H9 (cell line): Measurements from ENCODE around the gene TLE6. TPM values are rescaled to one million over a fixed set of nuclear protein-coding genes. Genes with fewer than 3 reads are reported as not detected.
A peak's percentile ranks its signal among the peaks of the same experiment; 100 is the strongest.

Source experiments
- DNase-seq: peaks from one replicate; pipeline ENCODE4 v3.0.0-alpha.2; 2017
- H2AFZ ChIP-seq: one replicate; pipeline ENCODE4 v1.6.1; 2013; ENCODE audit warnings: mild to moderate bottlenecking, low read length, control low read depth, moderate library complexity
- H2AK5ac ChIP-seq: 2 replicates; pipeline ENCODE4 v1.6.1; 2013; ENCODE audit warnings: low read length, control low read depth, mixed read lengths; ENCODE audit not compliant: insufficient read length
- H2BK120ac ChIP-seq: one replicate; pipeline ENCODE4 v1.6.1; 2013; ENCODE audit warnings: low read depth, mild to moderate bottlenecking, low read length, control low read depth, inconsistent platforms; ENCODE audit not compliant: poor library complexity, severe bottlenecking
- H2BK12ac ChIP-seq: 2 replicates; pipeline ENCODE4 v1.6.1; 2013; ENCODE audit warnings: low read length, control low read depth, mixed read lengths, low read depth; ENCODE audit not compliant: insufficient read length
- H2BK15ac ChIP-seq: 2 replicates; pipeline ENCODE4 v1.6.1; 2013; ENCODE audit warnings: low read depth, low read length, control low read depth
- H2BK20ac ChIP-seq: one replicate; pipeline ENCODE4 v1.6.1; 2013; ENCODE audit warnings: low read depth, mild to moderate bottlenecking, low read length, control low read depth, inconsistent platforms; ENCODE audit not compliant: poor library complexity, severe bottlenecking
- H2BK5ac ChIP-seq: 2 replicates; pipeline ENCODE4 v1.6.1; 2013; ENCODE audit warnings: low read length, control low read depth, mixed read lengths; ENCODE audit not compliant: insufficient read length
- H3K14ac ChIP-seq: 2 replicates; pipeline ENCODE4 v1.6.1; 2013; ENCODE audit warnings: low read length, control low read depth; ENCODE audit not compliant: insufficient read depth
- H3K18ac ChIP-seq: 2 replicates; pipeline ENCODE4 v1.6.1; 2013; ENCODE audit warnings: low read depth, mild to moderate bottlenecking, mixed read lengths, low read length, control low read depth; ENCODE audit not compliant: insufficient read length
- H3K23ac ChIP-seq: 2 replicates; pipeline ENCODE4 v1.6.1; 2013; ENCODE audit warnings: low read length, control low read depth, mixed read lengths, low read depth; ENCODE audit not compliant: insufficient read length
- H3K23me2 ChIP-seq: 2 replicates; pipeline ENCODE4 v1.6.1; 2013; ENCODE audit warnings: low read depth, mild to moderate bottlenecking, mixed read lengths, low read length, control low read depth; ENCODE audit not compliant: insufficient read length, poor library complexity, severe bottlenecking
- H3K27ac ChIP-seq: 2 replicates; pipeline ENCODE4 v1.5.1; 2013; ENCODE audit warnings: low read length, control low read depth, mixed read lengths, low read depth; ENCODE audit not compliant: insufficient read length
- H3K27me3 ChIP-seq: 2 replicates; pipeline ENCODE4 v1.6.1; 2013; ENCODE audit warnings: low read length, control low read depth, inconsistent platforms; ENCODE audit not compliant: insufficient read depth
- H3K4ac ChIP-seq: 2 replicates; pipeline ENCODE4 v1.6.1; 2013; ENCODE audit warnings: low read depth, mild to moderate bottlenecking, control low read depth, inconsistent platforms, low read length, moderate library complexity
- H3K4me1 ChIP-seq: 2 replicates; pipeline ENCODE4 v1.6.1; 2013; ENCODE audit warnings: low read length, control low read depth, inconsistent platforms; ENCODE audit not compliant: insufficient read depth
- H3K4me2 ChIP-seq: 2 replicates; pipeline ENCODE4 v1.6.1; 2013; ENCODE audit warnings: low read length, control low read depth, mixed read lengths; ENCODE audit not compliant: insufficient read length, insufficient read depth
- H3K56ac ChIP-seq: 2 replicates; pipeline ENCODE4 v1.6.1; 2013; ENCODE audit warnings: low read depth, mild to moderate bottlenecking, mixed read lengths, low read length, control low read depth; ENCODE audit not compliant: insufficient read length
- H3K79me1 ChIP-seq: 2 replicates; pipeline ENCODE4 v1.6.1; 2013; ENCODE audit warnings: low read depth, mild to moderate bottlenecking, moderate library complexity, low read length, control low read depth, inconsistent platforms; ENCODE audit not compliant: insufficient read depth, poor library complexity, severe bottlenecking
- H3K79me2 ChIP-seq: 2 replicates; pipeline ENCODE4 v1.6.1; 2013; ENCODE audit warnings: low read length, control low read depth, inconsistent platforms; ENCODE audit not compliant: insufficient read depth
- H3K9ac ChIP-seq: 2 replicates; pipeline ENCODE4 v1.6.1; 2013; ENCODE audit warnings: low read length, control low read depth, mixed read lengths; ENCODE audit not compliant: insufficient read length; ENCODE audit errors: extremely low read depth
- H3K9me3 ChIP-seq: one replicate; pipeline ENCODE4 v1.6.1; 2013; ENCODE audit warnings: low read depth, low read length, inconsistent platforms; ENCODE audit not compliant: control insufficient read depth
- H3T11ph ChIP-seq: one replicate; pipeline ENCODE4 v1.6.1; 2013; ENCODE audit warnings: mild to moderate bottlenecking, low read length, control low read depth, inconsistent platforms
- H4K20me1 ChIP-seq: one replicate; pipeline ENCODE4 v1.6.1; 2013; ENCODE audit not compliant: control insufficient read depth, insufficient read length, insufficient read depth
- H4K5ac ChIP-seq: 2 replicates; pipeline ENCODE4 v1.6.1; 2013; ENCODE audit warnings: low read depth, mild to moderate bottlenecking, mixed read lengths, low read length, control low read depth; ENCODE audit not compliant: insufficient read length
- H4K8ac ChIP-seq: replicated peaks from 2 replicates; pipeline ENCODE4 v1.6.1; 2013; ENCODE audit warnings: low read length, control low read depth, mixed read lengths, low read depth; ENCODE audit not compliant: insufficient read length
- H4K91ac ChIP-seq: 2 replicates; pipeline ENCODE4 v1.6.1; 2013; ENCODE audit warnings: low read depth, mild to moderate bottlenecking, moderate library complexity, mixed read lengths, low read length, control low read depth; ENCODE audit not compliant: insufficient read length
- H3K27ac Mint-ChIP-seq, 3 experiments: 2 replicates in 2 of 3; 3 replicates in 1 of 3; pipeline ENCODE4 v1.8.0; 2020 to 2021; ENCODE audit warnings: mixed read lengths in 3 of 3, mild to moderate bottlenecking in 1 of 3, moderate library complexity in 1 of 3
- H3K27me3 Mint-ChIP-seq: 2 replicates; pipeline ENCODE4 v1.8.0; 2021; ENCODE audit warnings: low read depth, mild to moderate bottlenecking, moderate library complexity, mixed read lengths
- H3K36me3 Mint-ChIP-seq, 3 experiments: 2 replicates in 2 of 3; 3 replicates in 1 of 3; pipeline ENCODE4 v1.8.0; 2020 to 2021; ENCODE audit warnings: low read depth in 3 of 3, mixed read lengths in 3 of 3; ENCODE audit not compliant: insufficient read depth in 1 of 3
- H3K4me1 Mint-ChIP-seq, 2 experiments: 2 replicates each; pipeline ENCODE4 v1.8.0; 2020; ENCODE audit warnings: mixed read lengths in 2 of 2
- H3K4me3 Mint-ChIP-seq, 2 experiments: 2 replicates in 1 of 2; 3 replicates in 1 of 2; pipeline ENCODE4 v1.8.0; 2020 to 2021; ENCODE audit warnings: mild to moderate bottlenecking in 2 of 2, mixed read lengths in 2 of 2, moderate library complexity in 1 of 2
- H3K9me3 Mint-ChIP-seq, 2 experiments: 2 replicates in 1 of 2; 3 replicates in 1 of 2; pipeline ENCODE4 v1.8.0; 2020; ENCODE audit warnings: mild to moderate bottlenecking in 2 of 2, mixed read lengths in 2 of 2, moderate library complexity in 1 of 2
- WGBS: extraction: QIAGEN DNeasy Blood & Tissue Kit; methylation state at CpG from one replicate; pipeline ENCODE4 v1.1.7; 2013; ENCODE audit warnings: missing lambda C conversion rate, low lambda C conversion rate, mixed read lengths; ENCODE audit not compliant: insufficient read length; ENCODE audit errors: extremely low coverage; 5-methylcytosine and 5-hydroxymethylcytosine counted together
- total RNA-seq: library from RNA; stranded (reverse); gene quantifications from 2 replicates; pipeline ENCODE4 v1.2.1, GENCODE V29; 2021
- TF ChIP-seq, protein P1 (sequence below): fragments of 200-600 bp; sonication (generic); conservative IDR thresholded peaks from 3 replicates; pipeline ENCODE4 v1.8.0; 2021; ENCODE audit warnings: antibody characterized with exemption, mild to moderate bottlenecking

Gene TLE6
- total RNA-seq, 1 experiment from 2014 or later, result 1.7 TPM

DNA sequence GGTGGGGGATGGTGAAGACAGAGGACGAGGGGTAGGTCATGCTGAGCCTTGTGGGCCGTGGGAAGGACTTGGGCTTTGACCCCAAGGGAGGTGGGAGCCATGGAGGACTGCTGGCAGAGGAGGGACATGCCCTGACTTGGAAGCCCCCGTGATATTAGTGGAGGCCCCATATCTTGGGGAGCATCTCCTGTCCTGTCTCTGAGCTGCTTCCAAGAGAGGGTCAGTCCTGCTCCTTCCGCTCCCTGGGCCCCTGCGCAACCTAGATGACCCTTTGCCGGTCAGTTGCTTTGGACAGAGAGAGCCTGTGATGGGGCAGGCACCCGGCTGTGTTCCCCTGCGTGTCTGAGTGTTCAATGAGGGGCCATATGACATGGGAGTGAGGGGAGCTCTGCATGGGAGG is 5.2 kb downstream of the TLE6 start:
- Mint-ChIP-seq H3K4me3 (0 out of 5 replicates have a peak overlapping the region, but pooled peaks of 1 of the 2 experiments have one; percentile 17), H3K9me3 (peaks cover 0 to 4% of the 10 kb centered on the region in 2 experiments; a peak in 1 of 5 replicates), H3K36me3 (no peaks in the 10 kb centered on the region), H3K4me1 (peaks cover 30 to 54% of the 10 kb centered on the region in 2 experiments), H3K27ac (no peak overlapping the region), H3K27me3 (peaks cover 95% of the 10 kb centered on the region)
- H2BK120ac ChIP-seq, result no peak overlapping the region
- H3T11ph ChIP-seq, result no peak overlapping the region
- H4K5ac ChIP-seq, result no peak overlapping the region
- no peak overlapping the region for H3K9ac ChIP-seq
- no peak overlapping the region for H2BK5ac ChIP-seq
- no peak overlapping the region for H3K4ac ChIP-seq
- H3K14ac ChIP-seq, result no peak overlapping the region
- H3K79me2 ChIP-seq, result no peaks in the 10 kb centered on the region
- no peaks in the 10 kb centered on the region for H3K9me3 ChIP-seq
- no peak overlapping the region for H3K23ac ChIP-seq
- TF ChIP-seq, protein P1, sequence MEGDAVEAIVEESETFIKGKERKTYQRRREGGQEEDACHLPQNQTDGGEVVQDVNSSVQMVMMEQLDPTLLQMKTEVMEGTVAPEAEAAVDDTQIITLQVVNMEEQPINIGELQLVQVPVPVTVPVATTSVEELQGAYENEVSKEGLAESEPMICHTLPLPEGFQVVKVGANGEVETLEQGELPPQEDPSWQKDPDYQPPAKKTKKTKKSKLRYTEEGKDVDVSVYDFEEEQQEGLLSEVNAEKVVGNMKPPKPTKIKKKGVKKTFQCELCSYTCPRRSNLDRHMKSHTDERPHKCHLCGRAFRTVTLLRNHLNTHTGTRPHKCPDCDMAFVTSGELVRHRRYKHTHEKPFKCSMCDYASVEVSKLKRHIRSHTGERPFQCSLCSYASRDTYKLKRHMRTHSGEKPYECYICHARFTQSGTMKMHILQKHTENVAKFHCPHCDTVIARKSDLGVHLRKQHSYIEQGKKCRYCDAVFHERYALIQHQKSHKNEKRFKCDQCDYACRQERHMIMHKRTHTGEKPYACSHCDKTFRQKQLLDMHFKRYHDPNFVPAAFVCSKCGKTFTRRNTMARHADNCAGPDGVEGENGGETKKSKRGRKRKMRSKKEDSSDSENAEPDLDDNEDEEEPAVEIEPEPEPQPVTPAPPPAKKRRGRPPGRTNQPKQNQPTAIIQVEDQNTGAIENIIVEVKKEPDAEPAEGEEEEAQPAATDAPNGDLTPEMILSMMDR, result no peak
- no CpG with 5 or more reads among the region's 8 CpGs for WGBS
- H3K79me1 ChIP-seq, result no peaks in the 10 kb centered on the region
- no peaks in the 10 kb centered on the region for H4K20me1 ChIP-seq
- H2BK15ac ChIP-seq, result no peak overlapping the region
- no peak overlapping the region for H3K27ac ChIP-seq
- H2AFZ ChIP-seq, result no peak overlapping the region
- H2AK5ac ChIP-seq, result no peak overlapping the region
- no peaks in the 10 kb centered on the region for H3K23me2 ChIP-seq
- no peaks in the 10 kb centered on the region for H3K27me3 ChIP-seq
- no peak overlapping the region for H3K56ac ChIP-seq
- no peak overlapping the region for H3K18ac ChIP-seq
- H3K4me2 ChIP-seq, result no peak overlapping the region
- H2BK12ac ChIP-seq, result no peak overlapping the region
- H3K4me1 ChIP-seq, result peaks cover 5% of the 10 kb centered on the region; the same call in 1 of the 2 replicates
- H4K8ac ChIP-seq, result no peak overlapping the region
- H4K91ac ChIP-seq, result no peak overlapping the region
- DNase-seq, result no peak
- H2BK20ac ChIP-seq, result no peak overlapping the region
